PC-9 (cell line): ENCODE data around the gene PALS1. TPM values are rescaled to one million over a fixed set of nuclear protein-coding genes. Genes with fewer than 3 reads are reported as not detected.
A peak's percentile ranks its signal among the peaks of the same experiment; 100 is the strongest.

ENCODE experiments used
- BruUV-seq: library from RNA; stranded (reverse); fragments of 400-500 nt; replicated peaks from 2 replicates; lab custom pipeline; 2021; lab: Mats Ljungman, UMichigan
- CTCF ChIA-PET: fragments of 300-600 bp; sonication (Branson Sonifier 250); formaldehyde crosslinking; loops from one replicate; lab custom pipeline; 2022; ENCODE audit warnings: antibody characterized with exemption; lab: Charles Lee
- POLR2A ChIA-PET: fragments of 300-600 bp; sonication (Branson Sonifier 250); formaldehyde crosslinking; loops from one replicate; lab custom pipeline; 2022; ENCODE audit warnings: antibody characterized with exemption; ENCODE audit not compliant: unreplicated experiment; lab: Charles Lee
- DNase-seq, 2 experiments: peaks; one replicate each; pipeline versions ENCODE4 v3.0.0 to v3.0.0-alpha.2; 2015 to 2022; ENCODE audit warnings: mixed read lengths in 1 of 2
- H2AFZ ChIP-seq: fragments of 200-600 bp; sonication (generic); 2 replicates; pipeline ENCODE4 v1.8.1; 2017; ENCODE audit warnings: antibody characterized with exemption
- H3F3A ChIP-seq: fragments of 200-600 bp; sonication (generic); 2 replicates; pipeline ENCODE4 v1.8.1; 2017; ENCODE audit warnings: antibody characterized with exemption, mild to moderate bottlenecking, low read depth; ENCODE audit not compliant: insufficient read depth
- H3K27ac ChIP-seq: fragments of 200-600 bp; sonication (generic); 2 replicates; pipeline ENCODE4 v1.6.1; 2016; ENCODE audit warnings: mixed run types
- H3K27me3 ChIP-seq: fragments of 200-600 bp; sonication (generic); 2 replicates; pipeline ENCODE4 v1.6.1; 2016; ENCODE audit warnings: low read depth, mixed run types; ENCODE audit not compliant: insufficient read depth
- H3K36me3 ChIP-seq: fragments of 200-600 bp; sonication (generic); 2 replicates; pipeline ENCODE4 v1.6.1; 2016; ENCODE audit warnings: low read depth, mixed run types
- H3K4me1 ChIP-seq: fragments of 200-600 bp; sonication (generic); replicated peaks from 2 replicates; pipeline ENCODE4 v1.6.1; 2016; ENCODE audit warnings: mixed run types; ENCODE audit not compliant: insufficient read depth
- H3K4me2 ChIP-seq: fragments of 200-600 bp; sonication (generic); 2 replicates; pipeline ENCODE4 v1.6.1; 2017; ENCODE audit warnings: mixed run types
- H3K4me3 ChIP-seq: fragments of 200-600 bp; sonication (generic); 2 replicates; pipeline ENCODE4 v1.6.1; 2016; ENCODE audit warnings: mixed run types
- H3K79me2 ChIP-seq: fragments of 200-600 bp; sonication (generic); 2 replicates; pipeline ENCODE4 v1.6.1; 2017; ENCODE audit warnings: low read depth, mixed run types
- H3K9me2 ChIP-seq: fragments of 200-600 bp; sonication (generic); 2 replicates; pipeline ENCODE4 v1.8.1; 2017; ENCODE audit warnings: mild to moderate bottlenecking; ENCODE audit not compliant: insufficient read depth
- H3K9me3 ChIP-seq: fragments of 200-600 bp; sonication (generic); 2 replicates; pipeline ENCODE4 v1.8.1; 2016; ENCODE audit warnings: low read depth; ENCODE audit not compliant: insufficient read depth
- H4K20me1 ChIP-seq: fragments of 200-600 bp; sonication (generic); 2 replicates; pipeline ENCODE4 v1.8.1; 2017; ENCODE audit not compliant: insufficient read depth
- CTCF ChIP-seq: fragments of 200-600 bp; sonication (generic); conservative IDR thresholded peaks from 2 replicates; pipeline ENCODE4 v1.6.1; 2017; ENCODE audit warnings: mixed run types, antibody characterized with exemption, mild to moderate bottlenecking, moderate library complexity
- EZH2 ChIP-seq: fragments of 200-600 bp; sonication (generic); IDR thresholded peaks from 2 replicates; pipeline ENCODE4 v1.8.0; 2017; ENCODE audit warnings: antibody characterized with exemption, low read depth
- intact Hi-C: fragments of 100-400 bp; cut with micrococcal nuclease; formaldehyde crosslinking; loops from one replicate; pipeline ENCODE4 v1.10.0; 2022; ENCODE audit not compliant: unreplicated experiment
- total RNA-seq: library from RNA; stranded (reverse); gene quantifications from 2 replicates; pipeline ENCODE4 v1.2.3, GENCODE V29; 2021

The PALS1 gene
- total RNA-seq, 1 experiment from 2014 or later = 94.7 TPM

DNA sequence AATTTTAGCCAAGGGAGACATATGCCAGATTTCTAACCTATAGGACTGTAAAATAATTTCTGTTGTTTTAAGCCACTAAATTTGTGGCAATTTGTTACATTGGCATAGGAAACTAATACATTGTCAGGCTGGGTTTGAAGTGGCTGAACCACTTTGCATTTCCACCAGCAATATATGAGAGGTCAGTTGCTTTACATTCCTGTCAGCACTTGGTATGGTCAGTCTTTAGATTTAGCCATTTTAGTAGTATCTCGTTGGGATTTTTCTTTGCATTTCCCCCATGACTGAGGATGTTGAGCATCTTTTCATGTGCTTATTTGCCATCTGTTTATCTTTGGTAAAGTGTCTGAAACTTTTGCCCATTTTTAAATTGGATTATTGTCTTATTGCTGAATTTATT is 3.9 kb downstream of the PALS1 start:
- CTCF ChIA-PET = no interaction called here

DNA sequence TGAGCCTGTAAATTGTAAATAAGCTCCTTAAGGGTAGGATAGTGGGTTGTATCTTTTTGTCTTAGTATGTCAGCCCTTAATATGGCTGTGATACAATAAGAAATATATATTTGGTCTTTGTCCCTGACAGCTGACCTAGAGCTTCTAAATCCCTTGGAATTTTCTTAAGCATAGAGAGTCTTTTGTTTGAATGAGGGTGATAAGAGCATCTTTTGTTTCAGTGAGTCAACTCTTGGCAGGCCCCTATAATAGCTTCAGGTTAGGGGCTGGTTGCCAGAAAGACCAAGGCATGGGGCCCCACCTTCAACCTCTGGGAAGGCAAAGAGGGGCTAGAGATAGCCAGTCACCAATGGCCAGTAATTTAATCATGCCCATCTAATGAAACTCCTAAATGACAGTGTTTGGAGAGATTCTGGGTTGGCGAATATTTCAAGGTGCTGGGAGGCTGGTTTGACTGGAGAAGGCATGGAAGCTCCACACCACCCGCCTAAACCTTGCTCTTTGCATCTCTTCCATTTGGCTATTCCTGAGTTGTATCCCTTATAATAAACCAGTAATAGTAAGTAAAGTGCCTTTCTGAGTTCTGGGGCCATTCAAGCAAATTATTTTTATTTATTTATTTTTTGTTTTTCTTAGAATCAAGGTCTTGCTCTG is 10.5 kb downstream of the PALS1 start:
- no peaks in the 10 kb centered on the region for H3K9me2 ChIP-seq
- H3K79me2 ChIP-seq = peaks cover 94% of the 10 kb centered on the region
- peaks cover 29% of the 10 kb centered on the region for H4K20me1 ChIP-seq
- no peaks in the 10 kb centered on the region; the same call in 1 of the 2 replicates for H3F3A ChIP-seq
- ChIA-PET CTCF (interaction anchor here (0.7 to 1.7 kb wide), 2 partner anchors 39 to 65 kb away, joined by 3 to 5 read pairs; no protein-coding TSS in a partner anchor), POLR2A (interaction anchor here (0.5 to 0.8 kb wide), 3 partner anchors 9 to 432 kb away, joined by 4 to 14 read pairs (median 6); partner anchors contain the start of gene PALS1)
- no peak overlapping the region for H2AFZ ChIP-seq
- H3K4me3 ChIP-seq = no peak overlapping the region
- no peak for TF ChIP-seq CTCF
- no peak for TF ChIP-seq EZH2
- peak; percentile 51 to 56 for DNase-seq
- H3K27ac ChIP-seq = no peak overlapping the region
- intact Hi-C loops = no loop called here
- no peaks in the 10 kb centered on the region for H3K9me3 ChIP-seq
- H3K27me3 ChIP-seq = no peaks in the 10 kb centered on the region
- no peaks in the 10 kb centered on the region; the same call in 1 of the 2 replicates for H3K36me3 ChIP-seq
- no peak overlapping the region for H3K4me2 ChIP-seq
- BruUV-seq = no TSS peak
- peaks cover 14% of the 10 kb centered on the region for H3K4me1 ChIP-seq

More for the DNA sequence above, 3.9 kb downstream of the PALS1 start:
- Histone ChIP-seq H3K27me3 (no peaks in the 10 kb centered on the region), H3K79me2 (peaks cover 84% of the 10 kb centered on the region), H3K4me2 (no peak overlapping the region), H3K4me3 (no peak overlapping the region), H3K4me1 (peaks cover 26% of the 10 kb centered on the region), H2AFZ (no peak overlapping the region), H4K20me1 (peaks cover 11% of the 10 kb centered on the region; the same call in 1 of the 2 replicates), H3K9me3 (no peaks in the 10 kb centered on the region), H3K9me2 (0 out of 2 replicates have a peak, but pooled peaks cover 3% of the 10 kb centered on the region), H3F3A (peaks cover 19% of the 10 kb centered on the region), H3K36me3 (no peaks in the 10 kb centered on the region), H3K27ac (no peak overlapping the region)
- intact Hi-C loops = no loop called here
- TF ChIP-seq EZH2 (no peak), CTCF (no peak)
- POLR2A ChIA-PET = no interaction called here
- DNase-seq = no peak
- no TSS peak for BruUV-seq

- peaks cover 90% of the 10 kb centered on the region for H3K79me2 ChIP-seq
- no peaks in the 10 kb centered on the region for H3K27me3 ChIP-seq
- H2AFZ ChIP-seq = no peak overlapping the region
- no peak for TF ChIP-seq CTCF
- no peak for TF ChIP-seq EZH2
- ChIA-PET POLR2A (no interaction called here), CTCF (interaction anchor here (0.5 to 1.7 kb wide), 2 partner anchors 66 to 894 kb away, joined by 3 to 5 read pairs; no protein-coding TSS in a partner anchor)
- no peaks in the 10 kb centered on the region; the same call in 1 of the 2 replicates for H3K36me3 ChIP-seq
- BruUV-seq = no TSS peak
- H3K27ac ChIP-seq = no peak overlapping the region
- H3K9me3 ChIP-seq = no peaks in the 10 kb centered on the region
- 0 out of 2 replicates have a peak, but pooled peaks cover under 1% of the 10 kb centered on the region for H3K4me1 ChIP-seq
- no peak overlapping the region for H3K4me3 ChIP-seq
- intact Hi-C loops = no loop called here
- H3K9me2 ChIP-seq = no peaks in the 10 kb centered on the region
- no peaks in the 10 kb centered on the region; the same call in 1 of the 2 replicates for H3F3A ChIP-seq
- no peak for DNase-seq
- no peak overlapping the region for H3K4me2 ChIP-seq
- peaks cover 25% of the 10 kb centered on the region for H4K20me1 ChIP-seq
Measured at GRCh38 chr14:67253076-67253635, 11.9 kb downstream of the PALS1 start.
